Small intestine (tissue), 7 donors: ENCODE measurements around the gene CD38. TPM values are rescaled to one million over a fixed set of nuclear protein-coding genes. Genes with fewer than 3 reads are reported as not detected.

Source experiments
- DNase-seq, 2 donors: peaks; one replicate each; pipeline versions ENCODE4 v3.0.0 to v3.0.0-alpha.2; 2013
- FAIRE-seq: peaks from 2 replicates; lab custom pipeline; 2012; peaks lifted over from hg19 to GRCh38; lab: Jason Lieb, UNC
- H3K27ac ChIP-seq, 3 donors: one replicate each; pipeline ENCODE4 v1.5.1; 2013; ENCODE audit warnings: low read length in 2 of 3, mild to moderate bottlenecking in 2 of 3, control low read depth in 1 of 3, inconsistent platforms in 1 of 3, low read depth in 1 of 3, moderate library complexity in 1 of 3
- H3K27me3 ChIP-seq, 3 donors: one replicate each; pipeline ENCODE4 v1.6.1; 2013; ENCODE audit warnings: low read length in 3 of 3, inconsistent platforms in 1 of 3; ENCODE audit not compliant: control insufficient read depth in 3 of 3, insufficient read depth in 3 of 3
- H3K36me3 ChIP-seq, 3 donors: one replicate each; pipeline ENCODE4 v1.6.1; 2013; ENCODE audit warnings: low read length in 3 of 3, inconsistent platforms in 1 of 3, low read depth in 1 of 3, mild to moderate bottlenecking in 1 of 3, moderate library complexity in 1 of 3; ENCODE audit not compliant: control insufficient read depth in 3 of 3, insufficient read depth in 2 of 3
- H3K4me1 ChIP-seq, 3 donors: one replicate each; pipeline ENCODE4 v1.6.1; 2013; ENCODE audit warnings: low read length in 2 of 3, inconsistent platforms in 1 of 3, low read depth in 1 of 3, mild to moderate bottlenecking in 1 of 3, moderate library complexity in 1 of 3; ENCODE audit not compliant: control insufficient read depth in 3 of 3, insufficient read depth in 2 of 3
- H3K4me3 ChIP-seq, 3 donors: one replicate each; pipeline ENCODE4 v1.5.1; 2013; ENCODE audit warnings: low read length in 3 of 3, control low read depth in 1 of 3, inconsistent platforms in 1 of 3, low read depth in 1 of 3, mild to moderate bottlenecking in 1 of 3, moderate library complexity in 1 of 3
- H3K9me3 ChIP-seq, 2 donors: one replicate each; pipeline ENCODE4 v1.6.1; 2013; ENCODE audit warnings: low read depth in 1 of 2, low read length in 1 of 2; ENCODE audit not compliant: control insufficient read depth in 2 of 2, insufficient read depth in 1 of 2
- WGBS, 3 donors: extraction: QIAGEN DNeasy Blood & Tissue Kit; methylation state at CpG; one replicate each; pipeline ENCODE4 v1.1.7; 2013; 5-methylcytosine and 5-hydroxymethylcytosine counted together
- polyA plus RNA-seq, 4 donors: library from polyadenylated mRNA; stranded (reverse) in 3 of 4; unstranded in 1 of 4; fragments of 200-250 nt in 3 of 4; fragments of 120-200 nt in 1 of 4; gene quantifications; one replicate each; pipeline versions ENCODE4 v1.2.1 to v1.2.3, GENCODE V29; 2013
- donor health status: healthy with polysubstance abuse.
- donor health status: control.
- donor health status: control.
- donor health status: Bipolar disorder and iron deficiency.
- donor health status: healthy.

Gene CD38
- polyA plus RNA-seq, 4 donors: under 0.01 to 2.7 (median 2.1) TPM

DNA sequence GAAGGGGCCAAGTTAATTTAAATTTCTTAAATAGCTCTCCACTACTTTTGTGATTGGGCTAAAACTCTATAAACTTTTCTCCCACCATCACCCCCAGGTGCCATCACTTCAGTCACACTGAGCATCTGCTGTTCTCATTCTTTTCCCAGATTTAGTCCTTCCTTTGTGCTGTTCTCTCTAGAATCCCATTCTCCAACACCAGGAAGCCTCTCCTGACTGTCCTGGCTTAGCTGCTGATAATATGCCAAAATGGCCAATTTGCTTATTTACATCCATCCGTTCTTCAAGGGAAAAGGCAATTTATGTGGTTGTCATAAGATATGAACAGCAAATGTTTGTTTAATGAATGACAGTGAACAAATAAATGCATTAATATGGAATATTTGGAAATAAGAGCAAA, 116.3 kb downstream of the CD38 start:
- peaks cover 0 to 2% (median 0%) of the 10 kb centered on the region in 3 donors for H3K27me3 ChIP-seq
- no peaks in the 10 kb centered on the region for H3K36me3 ChIP-seq
- FAIRE-seq (no peak), DNase-seq (no peak)
- H3K4me1 ChIP-seq: no peaks in the 10 kb centered on the region
- WGBS, 3 donors: 59 to 63% (median 61%) methylated on average over 1 of the region's 1 CpG
- H3K9me3 ChIP-seq: no peaks in the 10 kb centered on the region
- H3K4me3 ChIP-seq: no peak overlapping the region
- H3K27ac ChIP-seq: no peak overlapping the region

DNA sequence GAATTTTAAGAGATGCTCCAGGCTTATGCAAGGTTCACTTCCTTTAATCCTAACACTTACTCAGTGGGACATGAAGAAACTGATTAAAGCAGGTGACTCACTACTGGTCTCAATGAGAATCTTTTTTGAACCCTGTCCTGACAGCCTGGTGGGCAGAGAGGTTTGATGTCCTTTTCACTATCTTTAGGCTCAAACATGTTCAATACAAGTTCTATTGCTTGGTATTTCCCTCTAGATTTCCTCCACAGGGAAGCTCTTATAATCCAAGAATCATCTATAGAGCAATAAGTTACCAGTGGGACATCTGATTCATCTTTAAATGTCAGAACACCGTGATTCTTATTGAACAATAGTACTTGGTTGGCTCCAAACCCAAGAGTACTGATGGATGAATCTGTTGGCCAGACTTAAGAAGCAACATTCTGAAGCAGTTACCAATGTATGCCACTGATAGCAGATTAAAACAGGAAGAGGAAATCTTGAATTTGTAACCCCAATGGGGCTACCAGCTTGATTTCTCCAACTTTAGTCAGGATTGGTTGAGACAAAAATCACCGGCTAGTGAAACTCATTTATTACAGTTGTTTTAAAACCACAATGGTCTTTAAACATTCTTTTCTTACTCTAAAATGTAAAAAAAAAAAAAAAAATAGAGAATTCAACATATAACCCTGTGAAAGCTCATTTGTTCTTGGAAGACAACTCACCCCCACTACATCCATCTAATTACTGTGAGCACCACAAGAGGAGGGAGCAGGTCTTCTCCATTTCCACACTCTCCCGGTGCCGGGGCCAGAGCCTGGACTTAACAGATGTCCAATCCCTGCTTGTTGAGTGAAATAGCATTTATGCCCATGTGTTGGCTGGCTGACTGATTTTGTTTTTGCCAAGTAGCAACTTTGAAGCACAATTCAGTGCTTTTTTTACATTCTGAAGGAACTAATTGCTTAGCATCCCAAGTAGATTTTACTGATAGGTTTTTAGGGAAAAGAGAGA, 117.1 kb downstream of the CD38 start:
- no peaks in the 10 kb centered on the region for H3K9me3 ChIP-seq
- FAIRE-seq (no peak), DNase-seq (no peak)
- no peaks in the 10 kb centered on the region for H3K36me3 ChIP-seq
- no peak overlapping the region for H3K4me3 ChIP-seq
- H3K4me1 ChIP-seq: no peaks in the 10 kb centered on the region
- peaks cover 0 to 2% (median 0%) of the 10 kb centered on the region in 3 donors for H3K27me3 ChIP-seq
- no peak overlapping the region for H3K27ac ChIP-seq
- WGBS, 3 donors: 79 to 83% (median 80%) methylated on average over 4 of the region's 4 CpGs

GRCh38 chr4:15897577-15897976, 119.4 kb downstream of the CD38 start:
- Histone ChIP-seq H3K9me3 (no peaks in the 10 kb centered on the region), H3K4me1 (no peaks in the 10 kb centered on the region), H3K27me3 (peaks cover 0 to 2% (median 0%) of the 10 kb centered on the region in 3 donors), H3K27ac (no peak overlapping the region), H3K4me3 (no peak overlapping the region), H3K36me3 (no peaks in the 10 kb centered on the region)
- DNase-seq (no peak), FAIRE-seq (no peak)
- WGBS, 3 donors: 46 to 78% (median 49%) methylated on average over 2 of the region's 2 CpGs

DNA sequence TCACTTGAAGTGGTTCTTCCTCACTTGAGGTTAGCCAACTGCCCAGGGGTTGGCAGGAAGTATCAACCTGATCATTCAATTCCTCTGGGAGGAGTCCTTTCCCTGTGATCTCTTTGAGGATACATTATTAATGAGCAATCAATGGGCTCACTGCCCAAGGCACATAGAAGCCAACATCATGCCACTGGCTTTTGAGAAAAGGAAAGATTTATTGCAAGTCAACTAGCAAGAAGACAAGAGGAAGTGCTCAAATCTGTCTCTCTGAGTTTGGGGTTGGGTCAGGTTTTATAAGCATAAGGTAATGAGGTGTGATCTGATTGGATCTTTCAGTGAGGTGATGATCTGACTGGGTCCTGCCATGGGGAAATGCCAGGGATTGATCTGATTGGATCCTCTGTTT, 120.8 kb downstream of the CD38 start:
- H3K4me3 ChIP-seq: no peak overlapping the region
- H3K36me3 ChIP-seq: no peaks in the 10 kb centered on the region
- FAIRE-seq (no peak), DNase-seq (no peak)
- no peaks in the 10 kb centered on the region for H3K9me3 ChIP-seq
- no peak overlapping the region for H3K27ac ChIP-seq
- no peaks in the 10 kb centered on the region for H3K4me1 ChIP-seq
- H3K27me3 ChIP-seq: peaks cover 0 to 2% (median 0%) of the 10 kb centered on the region in 3 donors

DNA sequence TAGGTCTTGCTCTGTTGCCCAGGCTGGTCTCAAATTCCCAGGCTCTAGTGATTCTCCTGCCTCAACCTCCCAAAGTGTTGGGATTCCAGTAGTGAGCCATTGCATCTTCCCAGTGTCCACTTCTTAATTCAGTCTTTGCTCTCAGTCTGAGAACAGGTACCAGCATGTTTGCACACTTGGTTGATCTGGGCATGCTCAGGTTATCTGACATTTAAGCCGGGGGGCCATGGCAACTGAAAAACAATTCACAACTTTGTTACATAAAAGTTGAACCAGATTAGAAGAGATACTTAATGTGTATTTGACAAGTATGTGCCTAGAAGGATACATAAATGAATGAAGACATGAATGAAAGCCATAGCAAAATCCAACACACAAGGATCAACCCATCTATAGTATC, 121.4 kb downstream of the CD38 start:
- Histone ChIP-seq H3K4me3 (no peak overlapping the region), H3K4me1 (no peaks in the 10 kb centered on the region), H3K27me3 (peaks cover 0 to 2% (median 0%) of the 10 kb centered on the region in 3 donors), H3K9me3 (no peaks in the 10 kb centered on the region), H3K27ac (no peak overlapping the region), H3K36me3 (no peaks in the 10 kb centered on the region)
- WGBS, 3 donors: 83 to 93% (median 91%) methylated on average over 1 of the region's 1 CpG
- DNase-seq (no peak), FAIRE-seq (no peak)

DNA sequence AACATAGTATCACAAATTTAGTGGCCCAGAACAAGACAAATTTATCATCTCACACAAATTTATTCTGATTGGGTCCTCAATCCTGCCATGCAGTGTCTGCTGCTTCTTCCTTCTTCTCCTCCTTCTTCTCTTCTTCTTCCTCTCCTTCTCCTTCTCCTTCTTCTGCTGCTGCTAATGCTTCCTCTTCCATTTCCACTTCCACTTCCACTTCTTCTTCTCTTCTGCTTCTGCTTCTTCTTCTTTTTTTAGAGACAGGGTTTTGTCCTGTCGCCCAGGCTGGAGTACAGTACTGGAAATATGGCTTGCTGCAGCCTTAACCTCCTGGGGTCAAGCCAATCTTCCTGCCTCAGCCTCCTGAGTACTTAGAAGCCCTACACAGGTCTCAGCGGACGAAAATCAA, 122.9 kb downstream of the CD38 start:
- FAIRE-seq: no peak
- H3K4me3 ChIP-seq: no peak overlapping the region
- no peaks in the 10 kb centered on the region for H3K36me3 ChIP-seq
- no peak overlapping the region for H3K27ac ChIP-seq
- 85 to 94% (median 91%) methylated on average over 3 of the region's 3 CpGs for WGBS, 3 donors
- no peaks in the 10 kb centered on the region for H3K4me1 ChIP-seq
- DNase-seq: no peak
- no peaks in the 10 kb centered on the region for H3K9me3 ChIP-seq
- no peaks in the 10 kb centered on the region for H3K27me3 ChIP-seq

DNA sequence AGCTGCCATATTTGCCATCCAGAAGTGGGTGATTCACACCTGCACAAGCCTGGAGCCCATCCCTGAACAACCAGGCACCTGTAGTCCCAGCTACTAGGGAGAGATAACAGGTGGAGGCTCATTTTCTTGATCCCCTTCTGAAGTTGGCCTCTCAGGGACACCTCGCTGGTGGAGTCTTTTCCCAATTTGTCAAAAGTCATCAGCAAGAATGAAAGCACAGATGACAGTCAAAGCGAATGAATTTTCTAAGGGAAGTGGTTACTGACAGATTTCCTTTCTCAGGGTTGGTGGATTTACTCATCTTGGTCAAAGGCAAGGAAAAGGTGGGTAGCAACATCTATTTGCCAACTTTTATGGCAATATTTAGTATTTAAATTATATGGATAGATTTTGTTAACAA, 123.9 kb downstream of the CD38 start:
- no peaks in the 10 kb centered on the region for H3K4me1 ChIP-seq
- FAIRE-seq (no peak), DNase-seq (no peak)
- no peaks in the 10 kb centered on the region for H3K9me3 ChIP-seq
- no peaks in the 10 kb centered on the region for H3K36me3 ChIP-seq
- H3K4me3 ChIP-seq: no peak overlapping the region
- H3K27ac ChIP-seq: no peak overlapping the region
- 62 to 84% (median 71%) methylated on average over 2 of the region's 2 CpGs for WGBS, 3 donors
- peaks cover 0 to 3% (median 0%) of the 10 kb centered on the region in 3 donors for H3K27me3 ChIP-seq

DNA sequence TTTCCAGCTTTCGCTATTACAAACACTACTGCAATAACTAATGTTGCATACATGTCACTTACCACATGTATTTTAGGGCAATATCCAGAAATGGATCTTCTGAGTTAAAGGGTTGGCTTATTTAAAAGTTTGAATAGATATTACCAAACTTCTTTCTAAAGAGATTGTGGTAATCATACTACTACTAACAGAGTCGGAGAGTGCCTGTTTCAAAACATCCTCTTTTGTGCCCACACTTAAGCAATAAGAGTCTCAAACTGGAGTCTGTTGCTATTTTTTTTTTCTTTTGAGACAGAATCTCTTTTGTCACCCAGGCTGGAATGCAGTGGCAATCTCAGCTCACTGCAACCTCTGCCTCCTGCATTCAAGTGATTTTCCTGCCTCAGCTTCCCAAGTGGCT, 124.6 kb downstream of the CD38 start:
- FAIRE-seq: no peak

More for the DNA sequence above, 124.6 kb downstream of the CD38 start:
- H3K27me3 ChIP-seq: peaks cover 0 to 3% (median 0%) of the 10 kb centered on the region in 3 donors
- DNase-seq: no peak
- no peaks in the 10 kb centered on the region for H3K9me3 ChIP-seq
- H3K36me3 ChIP-seq: no peaks in the 10 kb centered on the region
- no peak overlapping the region for H3K4me3 ChIP-seq
- WGBS, 3 donors: 78 to 94% (median 78%) methylated on average over 2 of the region's 2 CpGs
- H3K27ac ChIP-seq: no peak overlapping the region
- no peaks in the 10 kb centered on the region for H3K4me1 ChIP-seq
